ENCODE results near the gene SLC17A8. TPM values are rescaled to one million over a fixed set of nuclear protein-coding genes. Genes with fewer than 3 reads are reported as not detected.

Gene SLC17A8
- total RNA-seq, 1 experiment from 2014 or later, result not detected

DNA sequence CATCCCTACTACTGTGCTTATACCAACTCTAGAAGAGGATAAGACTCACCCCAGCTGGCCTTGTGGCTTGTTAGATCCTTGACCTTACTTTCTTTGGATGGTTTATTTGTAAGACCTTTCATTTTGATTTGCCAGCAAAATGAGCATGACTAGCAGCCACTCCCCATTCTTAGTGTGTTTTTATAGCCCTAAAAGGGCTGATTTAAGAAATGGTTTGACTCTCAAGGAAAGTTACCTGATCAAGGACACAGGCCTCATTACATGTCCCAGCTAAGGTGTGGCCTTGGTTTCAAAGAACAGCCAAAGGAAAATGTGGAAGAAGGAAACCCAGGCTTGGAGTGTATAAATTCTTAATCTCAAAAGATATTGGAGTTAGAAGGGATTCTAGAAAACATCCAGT is 41.4 kb downstream of the SLC17A8 start:
- Histone ChIP-seq H3K36me3 (ENCODE audit: low read depth) (no peaks in the 10 kb centered on the region), H3K9me2 (ENCODE audit: insufficient read depth) (no peaks in the 10 kb centered on the region), H3F3A (ENCODE audit: insufficient read depth, low read depth) (no peaks in the 10 kb centered on the region), H2AFZ (no peak overlapping the region), H3K4me2 (no peak overlapping the region), H3K27me3 (ENCODE audit: insufficient read depth, low read depth) (no peaks in the 10 kb centered on the region), H3K4me3 (no peak overlapping the region), H3K79me2 (ENCODE audit: low read depth) (no peaks in the 10 kb centered on the region), H3K27ac (no peak overlapping the region), H4K20me1 (ENCODE audit: insufficient read depth) (no peaks in the 10 kb centered on the region), H3K9me3 (ENCODE audit: insufficient read depth, low read depth) (no peaks in the 10 kb centered on the region), H3K4me1 (replicated peaks; ENCODE audit: insufficient read depth) (no peaks in the 10 kb centered on the region)
- no TSS peak for BruUV-seq (replicated peaks)
- POLR2A ChIA-PET (ENCODE audit: unreplicated experiment), result no interaction called here
- intact Hi-C loops (cut with micrococcal nuclease; ENCODE audit: unreplicated experiment), result no loop called here
- no peak for TF ChIP-seq EZH2 (IDR thresholded peaks at IDR 0.05; ENCODE audit: low read depth)
- TF ChIP-seq, protein P1, sequence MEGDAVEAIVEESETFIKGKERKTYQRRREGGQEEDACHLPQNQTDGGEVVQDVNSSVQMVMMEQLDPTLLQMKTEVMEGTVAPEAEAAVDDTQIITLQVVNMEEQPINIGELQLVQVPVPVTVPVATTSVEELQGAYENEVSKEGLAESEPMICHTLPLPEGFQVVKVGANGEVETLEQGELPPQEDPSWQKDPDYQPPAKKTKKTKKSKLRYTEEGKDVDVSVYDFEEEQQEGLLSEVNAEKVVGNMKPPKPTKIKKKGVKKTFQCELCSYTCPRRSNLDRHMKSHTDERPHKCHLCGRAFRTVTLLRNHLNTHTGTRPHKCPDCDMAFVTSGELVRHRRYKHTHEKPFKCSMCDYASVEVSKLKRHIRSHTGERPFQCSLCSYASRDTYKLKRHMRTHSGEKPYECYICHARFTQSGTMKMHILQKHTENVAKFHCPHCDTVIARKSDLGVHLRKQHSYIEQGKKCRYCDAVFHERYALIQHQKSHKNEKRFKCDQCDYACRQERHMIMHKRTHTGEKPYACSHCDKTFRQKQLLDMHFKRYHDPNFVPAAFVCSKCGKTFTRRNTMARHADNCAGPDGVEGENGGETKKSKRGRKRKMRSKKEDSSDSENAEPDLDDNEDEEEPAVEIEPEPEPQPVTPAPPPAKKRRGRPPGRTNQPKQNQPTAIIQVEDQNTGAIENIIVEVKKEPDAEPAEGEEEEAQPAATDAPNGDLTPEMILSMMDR (conservative IDR thresholded peaks at IDR 0.05), result no peak
- CTCF ChIA-PET, result no interaction called here
- DNase-seq, result no peak

DNA sequence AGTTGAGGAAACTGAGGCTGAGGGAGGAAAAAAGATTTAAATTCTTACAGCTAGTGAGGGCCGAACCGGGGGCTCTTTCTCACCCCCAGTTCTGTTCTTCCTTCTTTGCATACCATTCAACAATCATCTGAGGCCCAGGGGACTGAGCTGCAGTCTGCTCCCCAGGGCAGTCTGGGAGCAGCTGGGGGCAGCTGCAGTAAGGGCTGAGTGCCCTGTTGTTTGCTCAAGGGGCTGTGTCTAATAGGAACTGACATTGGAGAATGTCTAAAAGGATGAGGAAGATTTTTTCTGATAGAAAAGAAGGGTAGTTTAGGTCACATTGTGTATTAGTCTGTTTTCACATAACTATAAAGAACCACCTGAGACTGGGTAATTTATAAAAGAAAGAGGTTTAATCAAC is 42.2 kb downstream of the SLC17A8 start:
- TF ChIP-seq, protein P1 (conservative IDR thresholded peaks at IDR 0.05), result no peak
- no peak for TF ChIP-seq EZH2 (IDR thresholded peaks at IDR 0.05; ENCODE audit: low read depth)
- no peak for DNase-seq
- Histone ChIP-seq H3K36me3 (ENCODE audit: low read depth) (no peaks in the 10 kb centered on the region), H4K20me1 (ENCODE audit: insufficient read depth) (no peaks in the 10 kb centered on the region), H3K4me3 (no peak overlapping the region), H3K27ac (no peak overlapping the region), H2AFZ (no peak overlapping the region), H3K9me2 (ENCODE audit: insufficient read depth) (no peaks in the 10 kb centered on the region), H3K9me3 (ENCODE audit: insufficient read depth, low read depth) (no peaks in the 10 kb centered on the region), H3K4me1 (replicated peaks; ENCODE audit: insufficient read depth) (no peaks in the 10 kb centered on the region), H3F3A (ENCODE audit: insufficient read depth, low read depth) (no peaks in the 10 kb centered on the region), H3K27me3 (ENCODE audit: insufficient read depth, low read depth) (no peaks in the 10 kb centered on the region), H3K79me2 (ENCODE audit: low read depth) (no peaks in the 10 kb centered on the region), H3K4me2 (no peak overlapping the region)
- no TSS peak for BruUV-seq (replicated peaks)
- POLR2A ChIA-PET (ENCODE audit: unreplicated experiment), result no interaction called here
- intact Hi-C loops (cut with micrococcal nuclease; ENCODE audit: unreplicated experiment), result no loop called here
- CTCF ChIA-PET, result no interaction called here

DNA sequence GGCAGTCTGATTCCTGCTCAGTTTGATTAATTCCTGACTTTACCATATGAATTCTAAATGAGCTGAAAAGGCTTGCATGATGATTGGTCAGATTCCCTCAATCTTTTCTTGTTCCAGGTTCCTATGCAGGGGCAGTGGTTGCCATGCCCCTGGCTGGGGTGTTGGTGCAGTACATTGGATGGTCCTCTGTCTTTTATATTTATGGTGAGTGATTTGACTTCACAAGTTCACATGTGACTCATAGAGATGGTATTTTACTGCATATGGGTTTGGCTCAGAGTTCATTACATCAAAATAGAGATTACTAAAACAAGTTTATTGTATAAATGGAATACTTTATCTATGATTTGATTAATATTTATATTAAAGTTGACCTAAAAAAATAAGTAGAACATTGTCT is 44.8 kb downstream of the SLC17A8 start:
- H3K79me2 ChIP-seq (ENCODE audit: low read depth), result no peaks in the 10 kb centered on the region
- H3K27me3 ChIP-seq (ENCODE audit: insufficient read depth, low read depth), result peaks cover 3% of the 10 kb centered on the region; the same call in 1 of the 2 replicates
- TF ChIP-seq EZH2 (IDR thresholded peaks at IDR 0.05; ENCODE audit: low read depth), result no peak
- BruUV-seq (replicated peaks), result no TSS peak
- H3K27ac ChIP-seq, result no peak overlapping the region
- no peaks in the 10 kb centered on the region for H3F3A ChIP-seq (ENCODE audit: insufficient read depth, low read depth)
- ChIA-PET POLR2A (ENCODE audit: unreplicated experiment) (no interaction called here), CTCF (no interaction called here)
- no peaks in the 10 kb centered on the region for H3K4me1 ChIP-seq (replicated peaks; ENCODE audit: insufficient read depth)
- no peak overlapping the region for H2AFZ ChIP-seq
- no peaks in the 10 kb centered on the region for H4K20me1 ChIP-seq (ENCODE audit: insufficient read depth)
- DNase-seq, result no peak
- no peaks in the 10 kb centered on the region for H3K9me2 ChIP-seq (ENCODE audit: insufficient read depth)
- H3K36me3 ChIP-seq (ENCODE audit: low read depth), result no peaks in the 10 kb centered on the region
- intact Hi-C loops (cut with micrococcal nuclease; ENCODE audit: unreplicated experiment), result no loop called here
- H3K9me3 ChIP-seq (ENCODE audit: insufficient read depth, low read depth), result no peaks in the 10 kb centered on the region
- H3K4me2 ChIP-seq, result no peak overlapping the region
- no peak overlapping the region for H3K4me3 ChIP-seq

DNA sequence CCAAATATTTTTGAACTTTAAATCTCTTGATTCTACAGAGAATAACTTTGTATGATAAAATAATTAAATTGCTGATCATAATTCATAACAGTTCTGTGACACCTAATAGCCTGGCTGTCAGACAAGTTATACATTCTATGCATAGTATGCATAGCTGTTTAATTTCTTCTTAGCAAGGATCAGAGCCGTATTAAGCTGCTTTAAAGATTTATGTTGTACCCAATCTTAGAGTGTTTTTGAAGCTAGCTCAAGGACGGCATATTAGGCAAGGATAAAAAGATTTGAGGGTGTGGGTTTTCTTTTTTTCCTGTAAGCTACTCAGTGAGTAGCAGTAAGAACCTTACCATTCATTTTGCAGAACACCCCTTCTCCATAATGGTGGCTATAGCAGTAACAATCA is 45.9 kb downstream of the SLC17A8 start:
- Histone ChIP-seq H3K79me2 (ENCODE audit: low read depth) (no peaks in the 10 kb centered on the region), H3K4me2 (no peak overlapping the region), H3K27me3 (ENCODE audit: insufficient read depth, low read depth) (peaks cover 7% of the 10 kb centered on the region), H4K20me1 (ENCODE audit: insufficient read depth) (no peaks in the 10 kb centered on the region), H3K9me2 (ENCODE audit: insufficient read depth) (no peaks in the 10 kb centered on the region), H3K27ac (no peak overlapping the region), H2AFZ (no peak overlapping the region), H3K36me3 (ENCODE audit: low read depth) (no peaks in the 10 kb centered on the region), H3F3A (ENCODE audit: insufficient read depth, low read depth) (no peaks in the 10 kb centered on the region), H3K9me3 (ENCODE audit: insufficient read depth, low read depth) (no peaks in the 10 kb centered on the region), H3K4me1 (replicated peaks; ENCODE audit: insufficient read depth) (no peaks in the 10 kb centered on the region), H3K4me3 (no peak overlapping the region)
- no TSS peak for BruUV-seq (replicated peaks)
- POLR2A ChIA-PET (ENCODE audit: unreplicated experiment), result no interaction called here
- TF ChIP-seq, protein P1 (conservative IDR thresholded peaks at IDR 0.05), result no peak
- TF ChIP-seq EZH2 (IDR thresholded peaks at IDR 0.05; ENCODE audit: low read depth), result no peak
- intact Hi-C loops (cut with micrococcal nuclease; ENCODE audit: unreplicated experiment), result no loop called here
- no peak for DNase-seq
- CTCF ChIA-PET, result no interaction called here

Measured in PC-9 (cell line).